DLD1 (cell line): ENCODE results near the gene DNM3.

Experiments used
- in situ Hi-C: cut with HindIII; loops from 2 replicates; pipeline ENCODE4 v1.10.0; 2017; ENCODE audit warnings: low sequenced_read_pairs

DNM3 gene

GRCh38 chr1:171912509-171913175, 71.3 kb downstream of the DNM3 start:
- in situ Hi-C loops = no loop called here

GRCh38 chr1:171913385-171913784, 72.1 kb downstream of the DNM3 start:
- in situ Hi-C loops = no loop called here

- in situ Hi-C loops = no loop called here
Measured at GRCh38 chr1:171916315-171916771, 75.0 kb downstream of the DNM3 start.

- in situ Hi-C loops = no loop called here
Measured at GRCh38 chr1:171917331-171917730, 76.0 kb downstream of the DNM3 start.

GRCh38 chr1:171919891-171920887, 78.9 kb downstream of the DNM3 start:
- in situ Hi-C loops = no loop called here

GRCh38 chr1:171922999-171923398, 81.7 kb downstream of the DNM3 start:
- in situ Hi-C loops = no loop called here

GRCh38 chr1:171929121-171929520, 87.8 kb downstream of the DNM3 start:
- in situ Hi-C loops = no loop called here

- in situ Hi-C loops = no loop called here
Measured at GRCh38 chr1:171931752-171932151, 90.5 kb downstream of the DNM3 start.

GRCh38 chr1:171934664-171935063, 93.4 kb downstream of the DNM3 start:
- in situ Hi-C loops = no loop called here

GRCh38 chr1:171935086-171935485, 93.8 kb downstream of the DNM3 start:
- in situ Hi-C loops = no loop called here

GRCh38 chr1:171935664-171936063, 94.4 kb downstream of the DNM3 start:
- in situ Hi-C loops = no loop called here

- in situ Hi-C loops = no loop called here
Measured at GRCh38 chr1:171937938-171938337, 96.6 kb downstream of the DNM3 start.

GRCh38 chr1:171939740-171940139, 98.4 kb downstream of the DNM3 start:
- in situ Hi-C loops = no loop called here

- in situ Hi-C loops = no loop called here
Measured at GRCh38 chr1:171940368-171940767, 99.1 kb downstream of the DNM3 start.

GRCh38 chr1:171941920-171942319, 100.6 kb downstream of the DNM3 start:
- in situ Hi-C loops = no loop called here

GRCh38 chr1:171943973-171944561, 102.8 kb downstream of the DNM3 start:
- in situ Hi-C loops = no loop called here

- in situ Hi-C loops = no loop called here
Measured at GRCh38 chr1:171948511-171948910, 107.2 kb downstream of the DNM3 start.

- in situ Hi-C loops = no loop called here
Measured at GRCh38 chr1:171949316-171949715, 108.0 kb downstream of the DNM3 start.

GRCh38 chr1:171953835-171954234, 112.5 kb downstream of the DNM3 start:
- in situ Hi-C loops = no loop called here

- in situ Hi-C loops = no loop called here
Measured at GRCh38 chr1:171954361-171954760, 113.1 kb downstream of the DNM3 start.

- in situ Hi-C loops = no loop called here
Measured at GRCh38 chr1:171961861-171962260, 120.6 kb downstream of the DNM3 start.

GRCh38 chr1:171963762-171964161, 122.5 kb downstream of the DNM3 start:
- in situ Hi-C loops = no loop called here
